Cerebellar cortex (tissue), 1 donor: ENCODE measurements around the gene LHFPL3.
A peak's percentile ranks its signal among the peaks of the same experiment; 100 is the strongest.

Experiments
- DNase-seq: peaks from one replicate; pipeline ENCODE4 v3.0.0-alpha.2; 2015; ENCODE audit warnings: low spot score

LHFPL3 gene

DNA sequence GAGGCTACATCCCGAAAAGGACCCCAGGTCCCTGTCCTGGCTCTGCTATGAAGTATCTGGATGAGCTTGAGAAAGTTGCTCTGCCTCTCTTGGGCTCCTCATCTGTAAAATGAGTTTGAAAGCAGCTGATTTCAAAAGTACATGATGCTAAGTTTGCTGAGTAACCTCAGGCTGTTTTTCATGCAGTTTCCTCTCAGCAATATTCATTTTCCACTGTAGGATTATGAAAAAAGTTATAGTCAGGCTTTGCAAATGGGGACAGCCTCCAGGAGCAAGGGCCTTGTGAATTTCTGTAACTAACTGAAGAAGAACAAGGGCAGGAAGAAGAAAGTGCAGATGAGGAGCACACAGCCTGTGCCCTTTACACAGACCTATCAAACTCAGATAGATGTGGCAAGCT is 518.3 kb downstream of the LHFPL3 start:
- DNase-seq = no peak

DNA sequence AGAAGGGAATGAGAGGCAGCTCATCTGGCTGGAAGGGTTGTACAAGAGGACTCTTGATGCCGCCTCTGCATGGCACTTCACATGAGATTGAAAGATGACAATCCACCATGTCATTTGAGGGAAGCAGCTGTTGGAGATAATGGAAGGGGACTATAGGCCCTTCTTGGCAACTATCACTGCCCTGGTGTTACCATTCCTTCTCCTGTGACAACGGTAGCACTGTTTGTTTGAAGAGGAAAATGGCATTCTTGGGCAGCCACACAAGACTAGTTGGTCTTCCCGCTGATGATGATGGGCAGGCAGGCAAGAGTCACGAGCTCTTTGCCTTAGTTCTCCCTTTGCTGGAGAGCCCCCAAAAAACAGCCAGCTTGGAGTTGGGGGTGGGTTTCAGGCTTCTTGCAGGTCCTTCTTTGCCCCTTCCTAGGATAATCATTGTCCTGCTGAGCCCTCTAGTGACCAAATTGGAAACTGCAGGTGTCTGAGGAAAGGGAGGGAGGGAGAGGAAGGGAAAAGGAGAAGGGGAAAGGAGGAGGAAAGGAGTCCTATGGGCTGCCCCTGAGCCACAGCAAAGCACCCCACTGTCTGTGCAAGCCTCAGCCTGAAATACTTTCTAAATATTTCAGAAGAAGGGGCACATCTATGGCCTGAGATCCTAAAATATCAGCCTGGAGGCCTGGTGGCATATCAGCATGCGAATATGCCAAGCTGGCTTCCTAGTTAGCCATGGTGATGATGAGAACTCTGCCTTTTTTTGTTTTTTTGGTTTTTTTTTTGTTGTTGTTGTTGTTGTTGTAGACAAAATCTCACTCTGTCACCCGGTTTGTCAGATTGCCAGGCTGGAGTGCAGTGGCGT is 520.0 kb downstream of the LHFPL3 start:
- DNase-seq = peak; percentile 59

DNA sequence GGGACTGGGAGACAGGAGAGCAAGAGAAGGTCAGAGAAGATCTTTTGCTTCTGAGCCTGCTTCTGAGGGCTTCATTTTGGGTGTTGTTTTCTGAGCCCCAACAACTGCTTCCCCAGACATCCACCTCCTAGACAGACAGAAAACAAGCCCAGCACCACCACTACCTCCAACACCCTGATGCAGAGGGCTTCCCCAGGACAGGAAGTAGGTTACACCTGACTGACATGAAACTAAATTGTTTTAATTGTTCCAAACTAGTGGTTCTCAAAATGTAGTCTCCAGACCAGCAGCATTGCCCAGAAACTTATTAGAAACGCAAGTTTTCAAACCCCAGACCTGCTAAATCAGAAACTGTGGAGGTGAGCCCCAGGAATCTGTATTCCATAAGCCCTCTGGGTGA is 522.0 kb downstream of the LHFPL3 start:
- DNase-seq = no peak

DNA sequence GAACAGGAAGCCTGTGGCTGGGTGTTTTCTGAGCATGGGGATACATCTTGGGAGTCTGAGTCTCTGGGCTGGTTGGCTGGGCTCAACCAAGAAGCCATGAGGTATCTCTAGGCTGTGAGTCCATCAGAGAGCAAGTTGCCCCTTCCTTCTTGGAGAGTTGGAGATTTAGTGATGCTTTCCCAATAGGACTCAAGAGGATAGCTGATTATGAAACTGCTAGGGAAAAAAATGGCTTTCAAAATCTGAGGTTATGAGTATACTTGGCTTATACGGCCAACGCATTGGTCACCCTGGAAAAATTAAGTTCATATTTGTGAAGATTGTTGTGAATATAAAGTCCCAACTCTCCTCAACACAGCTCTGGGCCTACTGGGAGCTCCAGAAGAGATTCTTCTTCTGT is 522.9 kb downstream of the LHFPL3 start:
- no peak for DNase-seq

DNA sequence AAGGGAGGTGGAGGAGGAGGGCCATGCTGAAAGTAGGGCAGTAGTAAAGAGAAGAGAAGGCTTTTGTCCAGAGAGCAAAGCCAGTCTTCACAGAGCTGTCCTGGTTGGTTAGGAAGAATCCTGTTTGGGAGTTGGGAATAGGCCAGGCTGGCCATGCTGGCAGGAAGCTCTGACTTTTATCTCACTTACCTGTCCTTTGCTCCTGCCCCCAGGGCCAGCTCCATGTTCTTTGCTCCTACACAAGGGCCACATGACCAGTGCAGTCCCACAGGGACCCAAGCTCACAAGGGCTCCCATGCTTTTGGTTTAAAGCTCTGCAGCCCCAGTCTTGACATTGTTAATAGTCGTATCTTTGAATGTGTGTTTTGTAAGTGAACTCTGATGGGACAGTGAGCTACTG is 524.0 kb downstream of the LHFPL3 start:
- DNase-seq = no peak

DNA sequence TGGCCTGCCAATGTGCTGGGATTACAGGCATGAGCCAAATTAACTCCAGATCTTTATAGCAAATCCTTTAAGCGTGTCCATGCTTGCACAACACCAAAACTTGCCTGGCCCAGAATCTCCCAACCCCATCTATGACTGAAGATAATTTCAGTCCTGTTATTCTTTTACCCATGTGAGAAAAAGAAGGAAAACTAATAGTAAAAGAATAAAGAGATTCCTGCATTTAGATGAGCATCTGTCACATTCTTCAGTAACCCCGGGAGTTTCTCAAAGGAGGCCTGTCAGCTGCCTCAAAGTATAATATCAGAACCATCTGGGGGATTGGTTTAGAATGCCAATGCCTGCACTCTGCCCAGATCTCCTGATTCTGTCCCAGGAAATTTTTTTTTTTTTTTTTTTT is 527.5 kb downstream of the LHFPL3 start:
- no peak for DNase-seq

DNA sequence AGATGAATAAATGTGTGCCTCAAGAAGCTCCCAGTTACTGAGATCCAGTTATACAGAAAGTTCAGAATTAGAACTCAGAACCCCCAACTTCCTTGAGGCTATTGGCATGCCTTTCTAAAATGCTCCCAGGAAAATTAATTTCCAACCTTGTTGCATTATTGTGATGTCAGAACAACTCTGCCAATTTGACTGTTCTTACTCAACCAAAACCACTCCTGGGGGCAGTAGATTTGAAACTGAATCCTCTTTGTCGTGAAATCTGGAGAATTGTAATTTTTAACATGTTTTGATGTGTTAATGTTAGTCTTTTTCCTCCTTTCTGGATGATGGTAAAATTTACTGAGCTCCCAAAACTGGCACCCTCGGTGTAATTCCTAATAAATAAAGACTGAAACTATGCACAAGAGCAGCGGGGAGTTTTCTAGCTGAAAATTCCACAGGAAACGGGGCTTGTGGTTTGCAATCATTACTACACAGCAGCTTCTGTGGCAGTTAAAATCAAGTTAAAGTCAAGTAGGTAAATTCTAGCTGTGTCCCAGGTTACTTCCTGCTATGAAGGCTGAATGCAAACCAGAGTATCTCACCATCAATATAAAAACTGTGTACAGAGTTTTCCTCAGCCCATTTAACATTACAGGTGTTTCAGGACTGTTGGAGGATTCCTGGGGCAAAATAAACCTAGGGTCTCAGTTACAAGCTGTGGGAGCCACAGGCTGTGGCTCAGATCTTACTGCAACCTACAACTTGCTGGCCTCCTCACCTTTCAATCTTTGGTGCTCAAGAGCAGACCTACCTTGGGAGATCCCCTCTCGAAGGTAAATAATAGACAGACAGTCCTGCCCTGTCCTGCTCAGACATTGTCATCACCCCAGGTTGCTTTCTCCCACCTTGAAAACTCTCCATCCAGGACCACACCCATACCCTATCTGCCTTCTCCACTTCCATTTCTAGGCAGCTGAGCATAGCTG is 529.3 kb downstream of the LHFPL3 start:
- no peak for DNase-seq

DNA sequence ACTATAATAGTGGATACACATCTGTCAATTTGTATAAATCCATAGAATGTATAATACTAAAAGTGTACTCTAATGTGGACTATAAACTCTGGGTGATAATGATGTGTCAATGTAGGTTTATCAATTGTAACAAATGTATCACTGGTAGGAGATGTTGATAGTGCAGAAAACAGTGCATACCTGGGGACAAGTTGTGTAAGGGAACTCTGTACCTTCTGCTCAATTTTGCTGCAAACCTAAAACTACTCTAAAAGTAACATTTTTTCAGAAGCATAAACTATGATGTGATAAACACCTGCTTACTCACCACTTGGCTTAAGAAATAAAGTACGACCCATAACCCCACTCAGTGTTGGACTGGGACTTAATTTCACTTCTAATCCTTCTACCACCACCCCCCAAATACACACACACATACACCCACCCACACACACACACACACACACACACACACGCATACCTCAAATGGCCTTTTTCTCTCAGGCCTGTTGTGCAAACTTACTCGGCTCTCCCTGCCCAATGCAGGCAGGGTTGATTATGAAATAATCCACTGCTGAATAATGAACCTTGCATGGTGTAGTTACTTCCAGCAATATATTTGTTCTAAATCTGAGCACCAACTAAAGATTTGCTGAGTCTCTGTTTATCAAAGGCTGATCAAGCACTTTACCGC is 531.5 kb downstream of the LHFPL3 start:
- no peak for DNase-seq

DNA sequence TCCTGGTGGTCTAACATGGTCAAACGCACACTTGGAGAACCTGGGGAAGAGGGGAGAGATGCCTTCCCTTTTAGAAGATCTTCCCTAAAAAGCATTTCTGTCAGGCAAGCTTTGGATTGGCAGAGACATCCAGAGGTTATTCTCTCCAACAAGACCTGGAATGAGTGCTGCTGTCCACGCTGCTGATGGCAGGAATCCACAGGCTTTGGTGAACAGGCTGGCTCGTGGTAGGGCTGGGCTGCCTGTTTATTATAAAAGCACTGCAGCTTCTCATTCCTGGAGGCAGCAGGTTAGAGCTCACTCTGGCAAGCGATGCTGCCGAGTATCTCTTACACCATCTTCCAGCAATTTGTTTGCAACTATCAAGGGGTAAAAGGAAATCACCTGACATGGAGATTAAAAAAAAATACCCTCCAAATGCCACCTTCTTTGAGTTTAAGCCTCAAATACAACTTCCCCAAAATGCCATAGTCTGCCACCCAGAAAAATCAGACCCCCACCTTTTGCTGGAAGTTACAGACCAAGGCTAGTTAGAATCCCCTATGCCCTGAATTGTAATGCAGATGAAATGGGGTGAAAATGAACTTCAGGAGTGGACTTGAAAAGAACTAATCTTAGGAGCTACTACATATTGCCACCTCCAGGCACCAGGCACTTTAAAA is 533.5 kb downstream of the LHFPL3 start:
- no peak for DNase-seq

DNA sequence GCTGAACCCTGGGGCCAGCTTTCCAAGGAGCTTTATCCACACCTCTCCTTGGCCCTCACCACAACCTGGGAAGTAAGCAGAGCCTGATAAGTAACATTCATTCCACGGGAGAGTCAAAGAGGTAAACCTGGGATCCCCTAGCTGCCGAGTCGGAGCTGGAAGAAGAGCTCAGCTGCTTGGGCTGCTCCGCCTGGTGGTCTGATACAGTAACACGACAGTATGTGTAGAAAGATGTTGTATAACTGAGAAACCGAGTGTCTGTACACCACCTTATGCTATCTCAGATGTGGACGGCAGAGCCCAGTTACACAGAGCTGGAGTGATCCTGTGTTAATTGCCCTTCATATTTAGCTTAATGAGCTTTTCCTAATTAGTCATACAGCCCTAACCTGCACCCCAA is 534.3 kb downstream of the LHFPL3 start:
- DNase-seq = peak; percentile 15

DNA sequence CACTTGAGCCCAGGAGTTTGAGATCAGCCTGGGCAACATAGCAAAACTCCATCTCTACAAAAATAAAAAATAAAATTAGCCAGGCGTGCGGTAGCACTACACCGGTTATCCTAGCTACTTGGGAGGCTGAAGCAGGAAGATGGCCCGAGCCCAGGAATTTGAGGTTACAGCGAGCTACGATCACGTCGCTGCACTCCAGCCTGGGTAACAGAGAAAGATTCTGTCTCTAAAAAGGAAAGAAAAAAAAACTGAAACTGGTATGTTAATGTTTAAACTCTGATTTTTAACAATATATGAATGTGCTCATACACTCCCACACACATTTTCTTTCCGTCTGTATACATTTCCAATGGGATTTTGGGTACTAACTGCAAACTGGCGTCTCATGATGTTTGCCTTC is 545.0 kb downstream of the LHFPL3 start:
- DNase-seq = no peak

DNA sequence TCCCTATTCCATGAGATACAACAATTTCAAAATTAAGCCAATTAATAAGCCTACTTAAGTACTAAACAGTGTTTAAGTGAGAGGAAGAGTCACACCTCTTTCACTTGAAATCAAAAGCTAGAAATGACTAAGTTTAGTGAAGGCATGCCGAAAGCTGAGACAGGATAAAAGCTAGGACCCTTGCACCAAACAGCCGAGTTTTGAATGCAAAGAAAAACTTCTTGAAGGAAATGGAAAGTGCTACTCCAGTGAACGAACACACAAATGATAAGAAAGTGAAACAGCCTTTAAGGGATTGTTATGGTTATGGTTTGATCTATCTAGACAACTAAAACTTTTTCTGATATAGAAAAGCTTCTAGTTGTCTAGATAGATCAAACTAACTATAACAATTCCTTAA is 550.2 kb downstream of the LHFPL3 start:
- no peak for DNase-seq

DNA sequence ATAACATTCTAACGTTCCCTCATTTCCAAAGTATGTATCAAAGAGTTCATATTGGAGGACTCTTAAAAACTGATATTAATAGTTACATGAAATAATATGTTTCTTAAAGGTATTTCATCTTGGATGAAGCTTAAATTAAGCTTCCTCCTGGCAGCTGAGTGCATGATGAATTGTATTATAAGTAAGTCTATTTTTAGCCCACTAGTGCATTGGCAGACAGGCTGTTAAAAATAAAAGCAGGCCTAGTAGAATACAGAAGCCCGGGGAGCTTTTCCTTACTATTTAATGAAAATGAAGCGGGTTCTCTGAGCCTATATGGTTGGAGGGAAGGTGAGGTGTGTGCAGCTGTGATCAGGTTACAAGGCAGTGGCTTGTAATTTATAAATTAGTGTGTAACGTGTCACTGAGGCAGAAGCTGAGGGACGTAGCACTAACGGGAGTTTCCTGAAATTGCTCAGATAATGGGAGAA is 554.9 kb downstream of the LHFPL3 start:
- DNase-seq = no peak

DNA sequence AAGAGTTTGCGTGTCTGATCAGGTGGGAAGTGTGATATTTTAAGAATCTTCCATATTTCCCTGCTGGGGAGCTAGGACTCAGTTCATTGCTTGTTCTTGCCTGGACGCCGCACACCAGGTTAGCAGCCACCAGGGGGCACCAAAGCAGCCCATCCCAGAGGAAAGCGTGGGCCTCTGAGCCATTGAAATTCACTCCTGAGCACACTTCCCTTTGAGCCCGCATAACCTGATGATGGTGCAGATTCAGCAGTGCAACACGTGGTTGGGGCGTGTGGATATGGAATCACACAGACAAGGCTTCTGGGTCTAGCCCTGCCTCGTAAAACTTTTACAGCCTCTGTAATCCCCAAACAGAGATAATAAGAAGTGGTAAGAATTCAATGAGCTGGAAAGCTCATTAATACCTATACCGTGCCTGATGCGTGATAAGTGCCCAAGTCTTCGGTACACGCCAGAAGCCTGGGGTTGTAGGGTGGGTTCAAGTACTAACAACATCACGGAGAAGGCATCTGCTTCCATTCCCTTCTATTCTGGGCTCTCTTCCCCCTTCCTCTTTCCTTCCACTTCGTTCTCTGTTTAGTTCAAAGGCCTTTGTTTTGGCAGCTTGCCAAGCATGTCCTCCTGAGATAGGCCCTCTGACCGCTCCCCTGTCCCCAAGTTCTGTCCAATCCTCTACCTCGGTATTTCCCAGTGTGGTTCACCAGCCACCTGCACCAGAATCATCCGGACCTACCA is 555.5 kb downstream of the LHFPL3 start:
- peak; percentile 70 for DNase-seq

DNA sequence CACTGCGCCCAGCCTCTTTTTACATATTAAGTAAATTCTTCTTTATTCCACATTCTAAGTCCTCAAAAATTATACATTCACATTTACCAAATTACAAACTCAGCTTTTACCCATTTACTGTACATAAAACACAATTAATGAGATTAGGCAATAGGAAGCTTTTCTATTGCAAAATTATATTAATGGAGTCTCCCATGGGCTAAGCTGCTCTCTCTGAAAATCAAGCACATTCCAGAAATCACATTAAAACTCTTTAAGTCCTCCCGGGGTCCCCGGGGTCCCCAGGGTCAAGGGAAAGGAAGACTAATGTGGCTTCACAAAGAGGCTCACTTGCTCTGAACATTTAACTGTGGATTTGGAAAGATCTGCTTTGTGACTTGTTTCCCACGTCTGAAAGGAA is 558.2 kb downstream of the LHFPL3 start:
- no peak for DNase-seq

DNA sequence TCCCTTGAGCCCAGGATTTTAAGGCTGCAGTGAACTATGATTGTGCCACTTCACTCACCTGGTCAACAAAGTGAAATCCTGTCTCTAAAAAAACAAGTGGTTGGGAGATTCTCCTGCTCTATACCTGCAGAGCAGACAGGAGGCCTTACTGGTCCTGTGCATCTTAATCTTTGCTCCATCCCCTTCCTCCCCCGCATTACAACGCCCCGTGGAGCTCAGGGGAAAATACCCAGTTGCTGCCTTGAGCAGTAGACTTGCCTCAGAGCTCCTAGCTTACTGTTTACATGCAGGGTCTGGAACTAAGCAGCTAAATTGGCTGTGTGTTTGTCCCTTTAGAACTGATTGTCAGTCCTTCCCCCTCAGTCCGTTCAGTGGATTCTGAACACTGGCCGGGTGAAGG is 561.8 kb downstream of the LHFPL3 start:
- no peak for DNase-seq

DNA sequence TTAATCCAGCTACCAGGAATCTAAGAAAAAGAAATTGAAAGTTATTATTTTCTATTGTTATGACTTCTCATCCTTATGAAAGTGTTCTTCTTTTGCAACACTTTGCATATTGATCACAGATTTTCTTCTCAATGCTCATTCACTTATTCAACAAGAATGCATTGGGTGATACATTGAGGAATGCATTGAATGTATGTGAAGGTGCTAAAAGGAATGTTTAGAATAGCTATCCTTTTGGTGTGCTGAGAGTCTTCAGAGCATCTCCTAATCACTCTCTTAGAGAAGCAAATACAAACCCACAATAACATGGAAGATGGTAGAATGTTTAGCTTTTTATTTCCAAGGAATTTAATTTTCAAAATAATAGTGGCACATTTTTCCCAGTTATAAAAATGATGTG is 563.5 kb downstream of the LHFPL3 start:
- DNase-seq = no peak

DNA sequence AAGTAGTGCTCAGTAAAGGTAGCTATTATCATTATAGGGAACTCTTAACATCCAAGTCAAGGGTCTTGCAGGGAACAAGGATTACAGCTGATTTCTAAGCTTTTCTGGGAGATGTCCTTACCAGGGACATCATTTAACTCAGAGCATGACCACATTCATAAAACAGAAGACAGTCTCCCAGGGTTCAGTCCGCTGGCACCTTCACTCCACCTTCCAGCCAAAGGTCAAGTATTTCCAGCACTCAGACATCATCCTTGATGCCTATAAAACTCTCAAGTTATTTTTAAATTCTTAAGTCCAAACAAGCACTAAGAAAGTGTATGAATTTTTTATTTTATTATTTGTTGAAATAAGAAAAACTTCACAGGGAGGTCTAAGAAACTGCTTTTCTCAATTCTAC is 565.9 kb downstream of the LHFPL3 start:
- DNase-seq = no peak

DNA sequence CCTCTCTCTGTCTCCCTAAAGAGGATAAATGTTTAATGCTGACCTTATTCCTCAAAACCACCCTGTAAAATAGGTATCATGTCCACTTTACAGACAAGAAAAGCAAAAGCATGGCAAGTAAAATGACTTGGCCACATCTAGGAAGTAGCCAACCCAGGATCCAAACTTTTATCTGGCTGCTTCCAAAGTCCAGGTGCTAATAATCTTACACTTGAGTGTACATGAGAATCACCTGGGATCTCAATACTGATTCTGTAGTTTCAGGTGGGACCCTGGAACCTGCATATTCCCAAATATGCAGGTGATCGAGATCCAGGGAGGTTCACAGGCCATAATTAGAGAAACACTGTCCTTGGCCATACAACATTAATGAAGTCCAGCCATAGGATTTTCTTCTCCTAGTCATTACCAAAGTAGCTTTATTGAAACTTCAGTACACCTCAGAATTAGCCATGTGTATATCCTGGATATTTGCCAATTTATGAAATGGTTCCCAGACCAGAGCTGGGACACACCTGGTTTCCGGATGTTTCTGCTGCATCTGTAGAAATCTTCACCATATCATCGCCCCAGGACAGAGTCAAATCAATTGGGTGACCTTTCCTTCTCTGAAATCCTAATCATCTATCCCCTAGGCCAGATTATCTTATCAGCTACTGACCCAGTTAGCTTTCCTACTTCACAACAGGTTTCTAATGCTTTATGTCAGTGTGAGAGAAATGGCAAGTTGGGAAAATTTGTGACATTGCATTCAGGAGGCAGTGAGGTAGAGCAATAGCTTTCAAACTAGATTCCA is 566.5 kb downstream of the LHFPL3 start:
- no peak for DNase-seq

DNA sequence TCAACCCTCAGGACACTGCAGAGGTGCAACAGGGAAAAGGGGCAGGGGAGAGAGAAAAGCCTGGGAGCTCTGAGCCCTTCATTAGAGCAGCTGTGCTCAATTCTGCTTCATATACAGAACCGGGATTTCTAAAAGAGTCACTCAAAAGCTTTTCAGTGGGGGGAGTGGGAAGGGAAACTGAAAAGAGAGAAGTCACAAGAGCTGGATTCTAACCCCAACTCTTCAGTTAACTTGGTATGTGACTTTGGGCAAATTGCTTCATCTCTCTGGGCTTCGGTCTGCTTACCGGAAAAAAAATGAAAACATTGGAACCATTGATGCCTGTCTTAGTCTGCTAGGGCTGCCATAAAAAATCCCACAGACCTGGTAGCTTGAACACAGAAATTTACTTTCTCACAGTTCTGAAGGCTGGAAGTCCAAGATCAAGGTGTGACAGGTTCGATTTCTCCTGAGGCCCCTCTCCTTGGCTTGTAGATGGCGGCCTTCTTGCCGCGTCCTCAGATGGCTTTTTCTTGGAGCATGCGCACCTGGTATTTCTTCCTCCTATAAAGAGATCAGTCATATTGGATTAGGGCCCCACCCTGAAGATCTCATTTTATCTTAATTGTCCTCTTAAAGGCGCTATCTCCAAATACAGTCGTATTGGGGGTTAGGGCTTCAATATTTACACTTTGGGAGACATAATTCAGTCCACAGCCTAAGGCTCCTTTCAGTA is 567.3 kb downstream of the LHFPL3 start:
- DNase-seq = no peak
